ENCODE measurements around the gene DUSP19. TPM values are rescaled to one million over a fixed set of nuclear protein-coding genes. Genes with fewer than 3 reads are reported as not detected.

The DUSP19 gene
- total and polyA plus RNA-seq, 2 of the 8 experiments (the other 6 are each of a cell fraction or from before 2014, with no cell fraction given) = 0.73 to 2.3 TPM

DNA sequence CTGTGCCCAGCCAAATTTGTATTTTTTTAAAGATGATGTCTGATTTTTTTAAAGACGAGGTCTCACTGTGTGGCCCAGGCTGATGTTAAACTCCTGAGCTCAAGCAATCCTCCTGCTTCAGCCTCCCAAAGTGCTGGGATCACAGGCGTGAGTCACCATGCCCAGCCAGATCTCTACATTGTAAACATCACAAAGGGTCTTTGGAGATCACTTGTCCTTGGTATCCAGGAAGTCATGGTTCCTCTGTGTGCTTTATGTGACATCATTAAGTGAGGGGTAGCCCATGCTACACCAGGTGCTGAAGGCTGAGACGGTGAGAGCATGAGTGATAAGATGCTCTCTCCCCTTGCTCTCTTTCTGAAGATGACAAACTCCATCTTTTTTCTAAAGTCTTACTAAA, 38.7 kb downstream of the DUSP19 start (continued):
- no peak for TF ChIP-seq MAFK (IDR thresholded peaks at IDR 0.05; ENCODE audit: low read depth, low read length)
- no peak for TF ChIP-seq TAF1 (IDR thresholded peaks at IDR 0.05; ENCODE audit: low read depth, low read length)
- TF ChIP-seq CTBP2 (IDR thresholded peaks at IDR 0.05; ENCODE audit: borderline replicate concordance, insufficient read depth, insufficient read length, low read length) = no peak
- TF ChIP-seq KDM4A (IDR thresholded peaks at IDR 0.05; ENCODE audit: low read depth, low read length, severe bottlenecking) = no peak
- TF ChIP-seq GTF2F1 (IDR thresholded peaks at IDR 0.05; ENCODE audit: borderline replicate concordance, low read depth, low read length) = no peak
- TF ChIP-seq, protein P1, sequence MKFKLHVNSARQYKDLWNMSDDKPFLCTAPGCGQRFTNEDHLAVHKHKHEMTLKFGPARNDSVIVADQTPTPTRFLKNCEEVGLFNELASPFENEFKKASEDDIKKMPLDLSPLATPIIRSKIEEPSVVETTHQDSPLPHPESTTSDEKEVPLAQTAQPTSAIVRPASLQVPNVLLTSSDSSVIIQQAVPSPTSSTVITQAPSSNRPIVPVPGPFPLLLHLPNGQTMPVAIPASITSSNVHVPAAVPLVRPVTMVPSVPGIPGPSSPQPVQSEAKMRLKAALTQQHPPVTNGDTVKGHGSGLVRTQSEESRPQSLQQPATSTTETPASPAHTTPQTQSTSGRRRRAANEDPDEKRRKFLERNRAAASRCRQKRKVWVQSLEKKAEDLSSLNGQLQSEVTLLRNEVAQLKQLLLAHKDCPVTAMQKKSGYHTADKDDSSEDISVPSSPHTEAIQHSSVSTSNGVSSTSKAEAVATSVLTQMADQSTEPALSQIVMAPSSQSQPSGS (IDR thresholded peaks at IDR 0.05; ENCODE audit: low read length) = no peak
